Upper lobe of left lung (tissue), 4 donors: Measurements from ENCODE around the gene PRKN.

Source experiments
- CTCF ChIP-seq, 6 experiments: fragments of 450-650 bp in 4 of 6; fragments of 200-600 bp in 2 of 6; sonication (generic) in 2 of 6; IDR thresholded peaks; one replicate each; pipeline ENCODE4 v1.5.1; 2016 to 2019; ENCODE audit warnings: antibody characterized with exemption in 6 of 6
- POLR2A ChIP-seq, 4 donors: fragments of 450-650 bp; IDR thresholded peaks; one replicate each; pipeline ENCODE4 v1.5.1; 2016 to 2017; ENCODE audit warnings: antibody characterized with exemption in 4 of 4, mild to moderate bottlenecking in 2 of 4
- POLR2AphosphoS5 ChIP-seq, 2 donors: sonication (generic); formaldehyde crosslinking; IDR thresholded peaks; one replicate each; pipeline ENCODE4 v1.5.1; 2017; ENCODE audit warnings: antibody characterized with exemption in 2 of 2

GRCh38 chr6:161361529-161361928 lies 1366.0 kb downstream of the PRKN start:
- no peak for TF ChIP-seq POLR2A (IDR thresholded peaks at IDR 0.05)
- TF ChIP-seq CTCF (IDR thresholded peaks at IDR 0.05), result no peak
- TF ChIP-seq POLR2AphosphoS5 (IDR thresholded peaks at IDR 0.05), result no peak
